Measurements from ENCODE around the gene AMT. TPM values are rescaled to one million over a fixed set of nuclear protein-coding genes. Genes with fewer than 3 reads are reported as not detected.
"Not testable (repeated sequence)": the region's sequence is repeated elsewhere in the genome, so short reads cannot be mapped to it uniquely, and the experiment has no call there.

AMT gene
- total RNA-seq, 1 donor: 20.5 TPM

- DNase-seq (ENCODE audit: low read depth in 2 of 3, low spot score in 2 of 3): no peak
Measured at GRCh38 chr3:49399461-49399860, 22.8 kb downstream of the AMT start.

DNA sequence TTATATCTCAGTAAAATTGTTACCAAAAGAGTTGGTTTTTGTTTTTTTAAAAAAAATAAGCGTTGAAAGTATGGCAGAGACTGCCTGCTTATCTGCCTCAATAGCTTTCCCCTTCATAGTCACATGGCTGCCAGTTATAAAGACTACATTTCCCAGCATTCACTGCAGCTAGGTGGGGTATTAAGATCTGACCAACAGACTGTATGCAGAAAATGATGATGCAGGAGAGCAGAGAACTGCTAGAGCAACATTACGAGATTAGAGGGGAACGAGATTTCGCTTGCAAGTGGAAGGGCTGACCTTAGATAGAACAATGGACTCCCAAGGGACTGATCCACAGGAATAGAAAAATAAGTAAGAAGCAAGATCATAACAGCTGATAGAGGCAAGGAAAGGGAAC lies 24.8 kb downstream of the AMT start:
- peak in 2 of 3 donors; percentile 26 to 47 for DNase-seq (ENCODE audit: low read depth in 2 of 3, low spot score in 2 of 3)

- DNase-seq (ENCODE audit: low read depth in 2 of 3, low spot score in 2 of 3): not testable (repeated sequence)
Measured at GRCh38 chr3:49391310-49391709, 31.0 kb downstream of the AMT start.

- no peak for DNase-seq (ENCODE audit: low read depth in 2 of 3, low spot score in 2 of 3)
Measured at GRCh38 chr3:49389297-49389696, 33.0 kb downstream of the AMT start.

- DNase-seq (ENCODE audit: low read depth in 2 of 3, low spot score in 2 of 3): no peak
Measured at GRCh38 chr3:49388289-49388820, 33.9 kb downstream of the AMT start.

DNA sequence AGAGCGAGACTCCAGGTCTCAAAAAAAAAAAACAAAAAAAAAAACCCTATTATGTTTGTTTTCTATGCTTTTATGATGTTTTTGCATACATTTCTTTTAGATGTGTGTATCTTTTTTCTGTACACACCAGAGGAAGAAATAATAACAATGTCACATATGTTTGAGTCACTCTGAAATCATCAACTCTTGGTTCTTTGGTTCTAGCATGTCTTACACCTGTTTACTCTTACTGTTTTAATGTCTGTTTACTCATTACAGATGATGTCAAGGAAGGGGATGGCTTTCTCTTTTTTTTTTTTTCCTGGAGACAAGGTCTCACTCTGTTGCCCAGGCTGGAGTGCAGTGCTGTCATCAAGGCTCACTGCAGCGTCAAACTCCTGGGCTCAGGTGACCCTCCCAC lies 34.6 kb downstream of the AMT start:
- no peak for DNase-seq (ENCODE audit: low read depth in 2 of 3, low spot score in 2 of 3)

DNA sequence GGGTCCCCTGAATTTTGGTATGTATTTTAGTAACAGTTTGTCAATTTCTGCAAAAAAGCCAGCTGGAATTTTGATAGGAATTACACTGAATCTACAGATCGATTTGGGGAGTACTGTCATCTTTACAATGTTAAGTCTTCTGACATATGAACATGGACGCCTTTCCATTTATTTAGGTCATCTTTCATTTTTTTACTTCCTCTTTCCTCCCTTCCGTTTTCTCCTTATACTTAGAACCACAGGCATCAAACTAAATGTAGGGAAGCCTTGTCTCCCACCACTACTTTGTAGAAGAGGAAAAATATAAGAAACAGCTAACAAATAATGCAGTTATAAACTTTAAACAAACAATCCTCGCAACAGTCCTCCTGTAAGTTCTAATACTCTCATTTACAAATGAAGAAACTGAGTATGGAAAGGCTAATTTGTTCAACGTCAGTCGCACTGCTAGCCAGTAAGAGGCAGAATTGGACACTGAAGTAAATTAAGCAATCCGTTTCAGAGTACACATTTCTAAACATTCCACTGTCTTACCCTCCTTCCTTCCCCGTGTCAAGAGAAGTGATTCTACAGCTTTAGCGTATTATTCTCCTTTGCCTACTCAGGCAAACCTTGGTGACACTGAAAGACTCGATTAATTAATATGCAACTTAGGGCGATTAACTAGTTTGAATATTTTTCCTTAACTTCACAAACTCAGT lies 36.1 kb downstream of the AMT start:
- DNase-seq (ENCODE audit: low read depth in 2 of 3, low spot score in 2 of 3): peak in 1 of 3 donors; percentile 24

- DNase-seq (ENCODE audit: low read depth in 2 of 3, low spot score in 2 of 3): no peak
Measured at GRCh38 chr3:49385617-49386016, 36.7 kb downstream of the AMT start.

- no peak for DNase-seq (ENCODE audit: low read depth in 2 of 3, low spot score in 2 of 3)
Measured at GRCh38 chr3:49383387-49383786, 38.9 kb downstream of the AMT start.

GRCh38 chr3:49378249-49378895 lies 43.9 kb downstream of the AMT start:
- DNase-seq (ENCODE audit: low read depth in 2 of 3, low spot score in 2 of 3): no peak

DNA sequence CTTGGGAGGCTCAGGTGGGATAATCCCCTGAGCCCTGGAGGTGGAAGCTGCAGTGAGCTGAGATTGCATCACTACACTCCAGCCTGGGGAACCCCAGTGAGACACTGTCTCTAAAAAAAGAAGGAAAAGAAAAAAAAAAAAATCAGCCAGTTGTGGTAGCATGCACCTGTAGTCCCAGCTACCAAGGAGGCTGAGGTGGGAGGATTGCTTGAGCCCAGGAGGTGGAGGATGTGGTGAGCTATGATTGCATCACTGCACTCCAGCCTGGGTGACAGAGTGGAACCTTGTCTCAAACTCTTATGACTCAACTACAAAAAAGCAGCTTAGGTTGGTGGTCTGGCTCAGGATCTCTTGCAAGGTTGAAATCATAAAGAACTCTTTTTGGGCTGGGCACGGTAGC lies 44.8 kb downstream of the AMT start:
- DNase-seq (ENCODE audit: low read depth in 2 of 3, low spot score in 2 of 3): no peak

DNA sequence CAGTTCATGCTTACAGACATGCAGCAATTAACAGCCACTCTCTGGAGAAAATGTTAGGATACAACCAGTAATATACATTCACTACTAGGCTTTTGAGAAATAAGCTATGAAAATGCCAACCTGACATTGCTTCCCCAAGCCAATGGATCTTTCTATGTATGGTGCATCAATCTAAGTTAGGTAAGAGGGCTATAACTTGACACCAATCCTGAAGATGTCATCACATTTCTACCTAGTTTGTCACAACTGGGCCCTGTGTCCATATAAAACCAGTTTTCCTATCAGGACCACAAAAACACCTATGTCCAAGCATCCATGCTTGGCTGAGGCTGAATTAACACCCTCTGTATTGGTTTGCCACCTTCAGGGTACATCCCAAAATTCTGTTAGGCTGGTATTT lies 50.3 kb downstream of the AMT start:
- no peak for DNase-seq (ENCODE audit: low read depth in 2 of 3, low spot score in 2 of 3)

GRCh38 chr3:49370585-49371290 lies 51.5 kb downstream of the AMT start:
- no peak for DNase-seq (ENCODE audit: low read depth in 2 of 3, low spot score in 2 of 3)

Small RNA genes within 50 kb of the gene (small RNA-seq; reads per million reads assigned to genes)
- gene RNA5SP130: not detected

Other genes with a start within 250 kb of the AMT start
- gene C3orf62, start 145.2 kb downstream of the AMT start, total RNA-seq: 3.2 TPM
- 36.1 TPM for gene USP4, start 82.4 kb downstream of the AMT start, total RNA-seq
- 550 TPM for gene GPX1, start 64.1 kb downstream of the AMT start, total RNA-seq
- 399 TPM for gene RHOA, start 10.5 kb downstream of the AMT start, total RNA-seq
- gene TCTA, start 10.1 kb downstream of the AMT start, total RNA-seq: 27.7 TPM
- 22.4 TPM for gene NICN1, start 6.9 kb upstream of the AMT start, total RNA-seq
- gene DAG1, start 47.8 kb upstream of the AMT start, total RNA-seq: 18.3 TPM
- gene BSN, start 132.0 kb upstream of the AMT start, total RNA-seq: 0.27 TPM